Neural cell (in vitro differentiated cells): Measurements from ENCODE around the gene ONECUT1. TPM values are rescaled to one million over a fixed set of nuclear protein-coding genes. Genes with fewer than 3 reads are reported as not detected.

Experiments used
- H2AFZ ChIP-seq: fragments of 200-600, 300-800 bp; sonication (generic), shearing (Covaris generic); 2 replicates; pipeline ENCODE4 v1.6.0; 2014; ENCODE audit warnings: low read depth, mild to moderate bottlenecking, antibody characterized with exemption, low read length, moderate library complexity
- H3F3A ChIP-seq: fragments of 200-600 bp; shearing (Covaris generic); 2 replicates; pipeline ENCODE4 v1.6.1; 2016; ENCODE audit warnings: mild to moderate bottlenecking, moderate library complexity, mixed read lengths, antibody characterized with exemption, low read length; ENCODE audit not compliant: insufficient read depth, poor library complexity, severe bottlenecking
- H3K27ac ChIP-seq: fragments of 200-600, 300-800 bp; sonication (generic), shearing (Covaris generic); 2 replicates; pipeline ENCODE4 v1.5.1; 2014; ENCODE audit warnings: mild to moderate bottlenecking, low read length, moderate library complexity
- H3K27me3 ChIP-seq: fragments of 300-800, 200-600 bp; sonication (generic), shearing (Covaris generic); 2 replicates; pipeline ENCODE4 v1.6.0; 2014; ENCODE audit warnings: mild to moderate bottlenecking, low read depth, low read length, moderate library complexity; ENCODE audit not compliant: insufficient read depth
- H3K36me3 ChIP-seq: fragments of 300-800, 200-600 bp; sonication (generic), shearing (Covaris generic); 2 replicates; pipeline ENCODE4 v1.5.1; 2014; ENCODE audit warnings: mild to moderate bottlenecking, antibody characterized with exemption, low read length, moderate library complexity; ENCODE audit not compliant: insufficient read depth
- H3K4me2 ChIP-seq: fragments of 300-800, 200-600 bp; sonication (generic), shearing (Covaris generic); 2 replicates; pipeline ENCODE4 v1.6.0; 2014; ENCODE audit warnings: mild to moderate bottlenecking, low read length
- H3K4me3 ChIP-seq: fragments of 300-800, 200-600 bp; sonication (generic), shearing (Covaris generic); 2 replicates; pipeline ENCODE4 v1.5.1; 2014; ENCODE audit warnings: mild to moderate bottlenecking, low read length, moderate library complexity
- H3K79me2 ChIP-seq: fragments of 200-600 bp; shearing (Covaris generic); replicated peaks from 2 replicates; pipeline ENCODE4 v1.6.0; 2014; ENCODE audit warnings: mild to moderate bottlenecking, low read length, moderate library complexity; ENCODE audit not compliant: insufficient read depth
- H3K9ac ChIP-seq: fragments of 300-800, 200-600 bp; sonication (generic), shearing (Covaris generic); 2 replicates; pipeline ENCODE4 v1.6.1; 2016; ENCODE audit warnings: mild to moderate bottlenecking, low read length, mixed read lengths
- H3K9me2 ChIP-seq: fragments of 200-600 bp; shearing (Covaris generic); 2 replicates; pipeline ENCODE4 v1.6.1; 2016; ENCODE audit warnings: mild to moderate bottlenecking, low read length, mixed read lengths; ENCODE audit not compliant: insufficient read depth
- H3K9me3 ChIP-seq: fragments of 200-600, 300-800 bp; sonication (generic), shearing (Covaris generic); 2 replicates; pipeline ENCODE4 v1.6.1; 2016; ENCODE audit warnings: mild to moderate bottlenecking, mixed run types, low read length, moderate library complexity, mixed read lengths
- H4K20me1 ChIP-seq: fragments of 200-600 bp; shearing (Covaris generic); 2 replicates; pipeline ENCODE4 v1.6.1; 2016; ENCODE audit warnings: mild to moderate bottlenecking, mixed run types; ENCODE audit not compliant: insufficient read depth
- EP300 ChIP-seq: fragments of 450-650 bp; conservative IDR thresholded peaks from 2 replicates; pipeline ENCODE4 v1.6.1; 2014; ENCODE audit warnings: antibody characterized with exemption, mild to moderate bottlenecking, moderate library complexity; ENCODE audit not compliant: poor library complexity, severe bottlenecking
- EZH2 ChIP-seq: fragments of 200-600, 300-800 bp; shearing (Covaris generic), sonication (generic); IDR thresholded peaks from 2 replicates; pipeline ENCODE4 v1.6.1; 2014; ENCODE audit warnings: antibody characterized with exemption, low read length, borderline replicate concordance, mild to moderate bottlenecking; ENCODE audit not compliant: insufficient read depth, poor library complexity, severe bottlenecking
- MXI1 ChIP-seq: fragments of 450-650 bp; conservative IDR thresholded peaks from 2 replicates; pipeline ENCODE4 v1.6.1; 2014; ENCODE audit warnings: antibody characterized with exemption, mild to moderate bottlenecking; ENCODE audit not compliant: poor library complexity, severe bottlenecking
- POLR2AphosphoS5 ChIP-seq: IDR thresholded peaks from 2 replicates; pipeline ENCODE4 v1.6.1; 2012
- RAD21 ChIP-seq: fragments of 450-650 bp; conservative IDR thresholded peaks from 2 replicates; pipeline ENCODE4 v1.6.1; 2014; ENCODE audit warnings: antibody characterized with exemption, mild to moderate bottlenecking, moderate library complexity
- SMC3 ChIP-seq: fragments of 450-650 bp; conservative IDR thresholded peaks from 2 replicates; pipeline ENCODE4 v1.6.1; 2014; ENCODE audit warnings: antibody characterized with exemption, mild to moderate bottlenecking, moderate library complexity; ENCODE audit not compliant: poor library complexity
- TAF1 ChIP-seq: IDR thresholded peaks from 2 replicates; pipeline ENCODE4 v1.6.1; 2012; ENCODE audit warnings: low read depth
- polyA plus RNA-seq: library from polyadenylated mRNA; depleted of rRNA; stranded (reverse); fragments of >200 nt; gene quantifications from 2 replicates; pipeline ENCODE4 v1.2.3, GENCODE V29; 2014
- TF ChIP-seq, protein P1 (sequence below): IDR thresholded peaks from 2 replicates; pipeline ENCODE4 v1.6.1; 2012; ENCODE audit warnings: borderline replicate concordance
- TF ChIP-seq, protein P2 (sequence below): fragments of 450-650 bp; IDR thresholded peaks from 2 replicates; pipeline ENCODE4 v1.5.1; 2014; ENCODE audit warnings: antibody characterized with exemption, mild to moderate bottlenecking, moderate library complexity; ENCODE audit not compliant: poor library complexity, severe bottlenecking

Gene ONECUT1
- polyA plus RNA-seq, 1 donor from 2014 or later: 1.2 TPM

DNA sequence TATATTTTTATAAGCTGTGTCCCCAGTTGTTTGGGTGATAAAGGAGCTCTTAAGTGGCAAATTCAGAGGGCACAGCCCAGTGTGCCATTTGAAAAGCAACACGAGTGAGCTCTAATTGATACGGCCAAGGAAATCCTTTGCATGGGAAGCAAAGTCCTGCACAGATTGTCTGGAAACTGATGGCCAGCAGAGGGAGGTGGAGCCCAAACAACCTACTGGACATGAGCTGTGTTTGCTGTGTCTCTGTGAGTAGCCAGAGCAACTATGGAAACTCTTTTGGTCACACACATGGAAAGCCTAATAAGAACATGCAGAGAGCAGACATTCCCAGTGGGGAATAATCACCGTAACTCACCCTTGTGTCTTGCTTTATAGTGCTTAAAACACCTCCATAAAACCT, 24.4 kb downstream of the ONECUT1 start:
- Histone ChIP-seq H3K79me2 (no peaks in the 10 kb centered on the region), H2AFZ (no peak overlapping the region)
- no peak for TF ChIP-seq POLR2AphosphoS5
- TF ChIP-seq EP300: no peak
- no peak for TF ChIP-seq RAD21

DNA sequence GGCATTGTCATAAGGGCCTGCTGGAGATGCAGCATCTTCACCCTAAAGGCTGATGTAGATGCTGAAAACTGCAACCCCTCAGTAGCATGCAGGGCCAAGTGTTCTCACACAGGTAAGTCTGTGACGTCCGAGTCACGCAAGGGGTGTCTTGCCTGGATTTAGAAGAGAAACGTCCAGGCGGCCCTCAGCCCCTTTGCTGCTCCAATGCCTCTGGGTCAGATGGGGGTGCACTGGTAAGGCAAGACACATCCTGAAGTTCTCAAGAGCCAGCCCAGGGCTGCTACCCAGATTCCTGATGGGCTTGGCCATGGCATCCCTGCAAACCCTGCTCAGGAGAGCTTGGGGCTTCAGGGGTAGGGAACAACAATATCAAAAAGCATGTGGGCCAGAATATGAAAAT, 25.4 kb downstream of the ONECUT1 start:
- H3K27ac ChIP-seq: no peak overlapping the region
- no peaks in the 10 kb centered on the region for H3K9me3 ChIP-seq
- no peak overlapping the region for H3K4me3 ChIP-seq
- H3K4me2 ChIP-seq: no peak overlapping the region
- no peaks in the 10 kb centered on the region for H4K20me1 ChIP-seq
- no peaks in the 10 kb centered on the region for H3K27me3 ChIP-seq
- H3F3A ChIP-seq: no peaks in the 10 kb centered on the region
- no peaks in the 10 kb centered on the region for H3K9me2 ChIP-seq
- H2AFZ ChIP-seq: no peak overlapping the region
- no peak overlapping the region for H3K9ac ChIP-seq
- no peak for TF ChIP-seq EZH2
- TF ChIP-seq MXI1: no peak
- no peak for TF ChIP-seq SMC3
- H3K79me2 ChIP-seq: no peaks in the 10 kb centered on the region
- H3K36me3 ChIP-seq: no peaks in the 10 kb centered on the region

More for the DNA sequence above, 24.4 kb downstream of the ONECUT1 start:
- H3K27me3 ChIP-seq: no peaks in the 10 kb centered on the region
- H3F3A ChIP-seq: no peaks in the 10 kb centered on the region
- H3K9me3 ChIP-seq: no peaks in the 10 kb centered on the region
- no peak overlapping the region for H3K9ac ChIP-seq
- H3K4me3 ChIP-seq: no peak overlapping the region
- no peaks in the 10 kb centered on the region for H3K9me2 ChIP-seq
- H3K4me2 ChIP-seq: no peak overlapping the region
- H3K36me3 ChIP-seq: no peaks in the 10 kb centered on the region
- no peak overlapping the region for H3K27ac ChIP-seq
- H4K20me1 ChIP-seq: no peaks in the 10 kb centered on the region

DNA sequence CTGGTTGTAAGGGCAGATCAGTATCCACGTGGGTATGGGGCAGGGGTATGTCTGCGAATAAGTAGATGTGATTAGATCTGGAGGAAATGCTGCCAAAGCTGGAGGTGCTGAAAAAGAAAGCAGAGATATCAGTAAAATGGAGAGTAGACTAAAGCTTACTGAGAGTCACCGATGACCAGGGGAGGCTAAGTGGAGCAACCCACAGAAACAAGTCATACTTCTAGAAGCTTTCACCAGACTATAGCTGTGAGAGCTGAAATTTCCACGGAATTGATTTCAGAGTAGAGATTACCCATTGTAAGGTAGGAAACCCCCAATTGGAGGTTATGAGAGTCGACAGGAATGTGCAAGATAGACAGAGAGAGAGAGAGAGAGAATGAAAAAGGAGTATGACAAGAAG, 27.5 kb downstream of the ONECUT1 start:
- Histone ChIP-seq H3K9me3 (no peaks in the 10 kb centered on the region), H3K9ac (no peak overlapping the region), H3K27me3 (no peaks in the 10 kb centered on the region), H2AFZ (no peak overlapping the region), H4K20me1 (no peaks in the 10 kb centered on the region), H3K27ac (no peak overlapping the region), H3F3A (no peaks in the 10 kb centered on the region), H3K9me2 (no peaks in the 10 kb centered on the region), H3K4me3 (no peak overlapping the region), H3K36me3 (no peaks in the 10 kb centered on the region), H3K4me2 (no peak overlapping the region), H3K79me2 (no peaks in the 10 kb centered on the region)
- TF ChIP-seq, protein P1, sequence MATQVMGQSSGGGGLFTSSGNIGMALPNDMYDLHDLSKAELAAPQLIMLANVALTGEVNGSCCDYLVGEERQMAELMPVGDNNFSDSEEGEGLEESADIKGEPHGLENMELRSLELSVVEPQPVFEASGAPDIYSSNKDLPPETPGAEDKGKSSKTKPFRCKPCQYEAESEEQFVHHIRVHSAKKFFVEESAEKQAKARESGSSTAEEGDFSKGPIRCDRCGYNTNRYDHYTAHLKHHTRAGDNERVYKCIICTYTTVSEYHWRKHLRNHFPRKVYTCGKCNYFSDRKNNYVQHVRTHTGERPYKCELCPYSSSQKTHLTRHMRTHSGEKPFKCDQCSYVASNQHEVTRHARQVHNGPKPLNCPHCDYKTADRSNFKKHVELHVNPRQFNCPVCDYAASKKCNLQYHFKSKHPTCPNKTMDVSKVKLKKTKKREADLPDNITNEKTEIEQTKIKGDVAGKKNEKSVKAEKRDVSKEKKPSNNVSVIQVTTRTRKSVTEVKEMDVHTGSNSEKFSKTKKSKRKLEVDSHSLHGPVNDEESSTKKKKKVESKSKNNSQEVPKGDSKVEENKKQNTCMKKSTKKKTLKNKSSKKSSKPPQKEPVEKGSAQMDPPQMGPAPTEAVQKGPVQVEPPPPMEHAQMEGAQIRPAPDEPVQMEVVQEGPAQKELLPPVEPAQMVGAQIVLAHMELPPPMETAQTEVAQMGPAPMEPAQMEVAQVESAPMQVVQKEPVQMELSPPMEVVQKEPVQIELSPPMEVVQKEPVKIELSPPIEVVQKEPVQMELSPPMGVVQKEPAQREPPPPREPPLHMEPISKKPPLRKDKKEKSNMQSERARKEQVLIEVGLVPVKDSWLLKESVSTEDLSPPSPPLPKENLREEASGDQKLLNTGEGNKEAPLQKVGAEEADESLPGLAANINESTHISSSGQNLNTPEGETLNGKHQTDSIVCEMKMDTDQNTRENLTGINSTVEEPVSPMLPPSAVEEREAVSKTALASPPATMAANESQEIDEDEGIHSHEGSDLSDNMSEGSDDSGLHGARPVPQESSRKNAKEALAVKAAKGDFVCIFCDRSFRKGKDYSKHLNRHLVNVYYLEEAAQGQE: no peak
- TF ChIP-seq MXI1: no peak
- no peak for TF ChIP-seq RAD21
- no peak for TF ChIP-seq EZH2
- TF ChIP-seq POLR2AphosphoS5: no peak
- TF ChIP-seq TAF1: no peak
- TF ChIP-seq, protein P2, sequence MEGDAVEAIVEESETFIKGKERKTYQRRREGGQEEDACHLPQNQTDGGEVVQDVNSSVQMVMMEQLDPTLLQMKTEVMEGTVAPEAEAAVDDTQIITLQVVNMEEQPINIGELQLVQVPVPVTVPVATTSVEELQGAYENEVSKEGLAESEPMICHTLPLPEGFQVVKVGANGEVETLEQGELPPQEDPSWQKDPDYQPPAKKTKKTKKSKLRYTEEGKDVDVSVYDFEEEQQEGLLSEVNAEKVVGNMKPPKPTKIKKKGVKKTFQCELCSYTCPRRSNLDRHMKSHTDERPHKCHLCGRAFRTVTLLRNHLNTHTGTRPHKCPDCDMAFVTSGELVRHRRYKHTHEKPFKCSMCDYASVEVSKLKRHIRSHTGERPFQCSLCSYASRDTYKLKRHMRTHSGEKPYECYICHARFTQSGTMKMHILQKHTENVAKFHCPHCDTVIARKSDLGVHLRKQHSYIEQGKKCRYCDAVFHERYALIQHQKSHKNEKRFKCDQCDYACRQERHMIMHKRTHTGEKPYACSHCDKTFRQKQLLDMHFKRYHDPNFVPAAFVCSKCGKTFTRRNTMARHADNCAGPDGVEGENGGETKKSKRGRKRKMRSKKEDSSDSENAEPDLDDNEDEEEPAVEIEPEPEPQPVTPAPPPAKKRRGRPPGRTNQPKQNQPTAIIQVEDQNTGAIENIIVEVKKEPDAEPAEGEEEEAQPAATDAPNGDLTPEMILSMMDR: no peak
- no peak for TF ChIP-seq SMC3
- no peak for TF ChIP-seq EP300
